Skeletal muscle satellite cell (primary cell): ENCODE results near the gene KDM2B.

Source experiments
- H3K27me3 ChIP-seq: 2 replicates; pipeline ENCODE4 v1.7.0; 2013; ENCODE audit warnings: low read length; ENCODE audit not compliant: control insufficient read depth, insufficient read depth
- H3K36me3 ChIP-seq: 2 replicates; pipeline ENCODE4 v1.7.0; 2013; ENCODE audit warnings: mild to moderate bottlenecking, control low read depth, low read length; ENCODE audit not compliant: insufficient read depth
- H3K4me1 ChIP-seq: 2 replicates; pipeline ENCODE4 v1.7.0; 2013; ENCODE audit warnings: low read length; ENCODE audit not compliant: control insufficient read depth, insufficient read depth
- H3K4me2 ChIP-seq: 2 replicates; pipeline ENCODE4 v1.7.0; 2013; ENCODE audit warnings: mild to moderate bottlenecking, low read length
- H3K4me3 ChIP-seq: 2 replicates; pipeline ENCODE4 v1.7.0; 2013; ENCODE audit warnings: low read length
- H3K9ac ChIP-seq: 2 replicates; pipeline ENCODE4 v1.7.0; 2013; ENCODE audit warnings: mild to moderate bottlenecking, low read depth, low read length, moderate library complexity
- H3K9me3 ChIP-seq: replicated peaks from 2 replicates; pipeline ENCODE4 v1.7.0; 2013; ENCODE audit warnings: mild to moderate bottlenecking, control low read depth, low read length

KDM2B gene

GRCh38 chr12:121507245-121507644 lies 73.6 kb downstream of the KDM2B start:
- peaks cover 2% of the 10 kb centered on the region for H3K36me3 ChIP-seq
- H3K27me3 ChIP-seq: no peaks in the 10 kb centered on the region

GRCh38 chr12:121505513-121505912 lies 75.3 kb downstream of the KDM2B start:
- H3K9ac ChIP-seq: no peak overlapping the region
- H3K36me3 ChIP-seq: peaks cover 2% of the 10 kb centered on the region
- H3K27me3 ChIP-seq: no peaks in the 10 kb centered on the region
- H3K4me3 ChIP-seq: no peak overlapping the region
- H3K4me2 ChIP-seq: no peak overlapping the region
- H3K4me1 ChIP-seq: no peaks in the 10 kb centered on the region
- no peaks in the 10 kb centered on the region for H3K9me3 ChIP-seq

More at GRCh38 chr12:121507245-121507644, 73.6 kb downstream of the KDM2B start:
- Histone ChIP-seq H3K4me2 (no peak overlapping the region), H3K9me3 (no peaks in the 10 kb centered on the region), H3K4me3 (no peak overlapping the region), H3K9ac (no peak overlapping the region), H3K4me1 (no peaks in the 10 kb centered on the region)

DNA sequence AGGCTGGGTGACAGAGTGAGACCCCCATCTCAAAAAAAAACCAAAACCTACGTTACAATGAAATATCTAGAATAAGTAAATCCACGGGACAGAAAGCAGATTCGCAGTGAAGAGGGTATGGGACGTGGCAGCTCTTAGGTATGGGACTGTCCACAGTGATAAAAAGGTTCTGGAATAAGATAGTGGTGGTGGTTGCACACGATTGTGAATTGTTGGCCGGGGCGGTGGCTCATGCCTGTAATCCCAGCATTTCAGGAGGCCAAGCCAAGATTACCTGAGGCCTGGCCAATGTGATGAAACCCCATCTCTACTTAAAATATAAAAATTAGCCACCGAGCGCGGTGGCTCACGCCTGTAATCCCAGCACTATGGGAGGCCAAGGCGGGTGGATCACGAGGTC lies 76.3 kb downstream of the KDM2B start:
- no peaks in the 10 kb centered on the region for H3K9me3 ChIP-seq
- no peak overlapping the region for H3K9ac ChIP-seq
- H3K4me1 ChIP-seq: peaks cover 4% of the 10 kb centered on the region
- no peak overlapping the region for H3K4me3 ChIP-seq
- no peak overlapping the region for H3K4me2 ChIP-seq
- peaks cover 2% of the 10 kb centered on the region for H3K36me3 ChIP-seq
- no peaks in the 10 kb centered on the region for H3K27me3 ChIP-seq

DNA sequence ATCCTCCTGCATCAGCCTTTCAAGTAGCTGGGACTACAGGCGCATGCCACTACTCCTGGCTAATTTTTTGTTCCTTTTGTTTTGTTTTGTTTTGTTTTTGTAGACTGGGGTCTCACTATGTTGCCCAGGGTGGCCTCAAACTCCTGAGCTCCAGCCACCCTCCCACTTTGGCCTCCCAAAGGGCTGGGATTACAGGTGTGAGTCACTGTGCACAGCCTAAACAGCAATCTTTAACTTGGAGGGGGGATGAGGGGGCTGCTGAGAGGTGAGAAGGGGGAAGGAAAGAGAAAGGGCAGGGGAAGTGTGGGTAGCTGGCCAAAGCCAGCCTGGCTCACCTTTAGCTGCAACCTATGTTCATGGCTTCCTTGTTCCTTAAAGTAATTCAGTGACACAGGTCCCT lies 77.4 kb downstream of the KDM2B start:
- Histone ChIP-seq H3K36me3 (no peaks in the 10 kb centered on the region), H3K4me2 (no peak overlapping the region), H3K4me3 (no peak overlapping the region), H3K27me3 (no peaks in the 10 kb centered on the region), H3K9ac (no peak overlapping the region), H3K4me1 (peaks cover 4% of the 10 kb centered on the region), H3K9me3 (no peaks in the 10 kb centered on the region)

- H3K4me2 ChIP-seq: no peak overlapping the region
- no peak overlapping the region for H3K4me3 ChIP-seq
- H3K36me3 ChIP-seq: no peaks in the 10 kb centered on the region
- H3K9me3 ChIP-seq: no peaks in the 10 kb centered on the region
- H3K27me3 ChIP-seq: no peaks in the 10 kb centered on the region
- H3K9ac ChIP-seq: no peak overlapping the region
- peaks cover 4% of the 10 kb centered on the region for H3K4me1 ChIP-seq
Measured at GRCh38 chr12:121501946-121502345, 78.9 kb downstream of the KDM2B start.

- H3K27me3 ChIP-seq: no peaks in the 10 kb centered on the region
- peaks cover 4% of the 10 kb centered on the region for H3K4me1 ChIP-seq
- no peaks in the 10 kb centered on the region for H3K36me3 ChIP-seq
- H3K4me2 ChIP-seq: peak overlapping the region; percentile 70
- peak overlapping the region; percentile 45 for H3K9ac ChIP-seq
- H3K9me3 ChIP-seq: no peaks in the 10 kb centered on the region
- H3K4me3 ChIP-seq: no peak overlapping the region
Measured at GRCh38 chr12:121499929-121500793, 80.7 kb downstream of the KDM2B start.

- Histone ChIP-seq H3K27me3 (no peaks in the 10 kb centered on the region), H3K9me3 (no peaks in the 10 kb centered on the region), H3K4me3 (no peak overlapping the region), H3K4me1 (peaks cover 4% of the 10 kb centered on the region), H3K9ac (no peak overlapping the region), H3K4me2 (no peak overlapping the region), H3K36me3 (no peaks in the 10 kb centered on the region)
Measured at GRCh38 chr12:121495746-121496145, 85.1 kb downstream of the KDM2B start.

GRCh38 chr12:121494093-121494787 lies 86.6 kb downstream of the KDM2B start:
- H3K4me1 ChIP-seq: no peaks in the 10 kb centered on the region
- H3K4me2 ChIP-seq: no peak overlapping the region
- peaks cover 3% of the 10 kb centered on the region for H3K36me3 ChIP-seq
- no peaks in the 10 kb centered on the region for H3K9me3 ChIP-seq
- H3K4me3 ChIP-seq: no peak overlapping the region
- H3K9ac ChIP-seq: no peak overlapping the region
- no peaks in the 10 kb centered on the region for H3K27me3 ChIP-seq

DNA sequence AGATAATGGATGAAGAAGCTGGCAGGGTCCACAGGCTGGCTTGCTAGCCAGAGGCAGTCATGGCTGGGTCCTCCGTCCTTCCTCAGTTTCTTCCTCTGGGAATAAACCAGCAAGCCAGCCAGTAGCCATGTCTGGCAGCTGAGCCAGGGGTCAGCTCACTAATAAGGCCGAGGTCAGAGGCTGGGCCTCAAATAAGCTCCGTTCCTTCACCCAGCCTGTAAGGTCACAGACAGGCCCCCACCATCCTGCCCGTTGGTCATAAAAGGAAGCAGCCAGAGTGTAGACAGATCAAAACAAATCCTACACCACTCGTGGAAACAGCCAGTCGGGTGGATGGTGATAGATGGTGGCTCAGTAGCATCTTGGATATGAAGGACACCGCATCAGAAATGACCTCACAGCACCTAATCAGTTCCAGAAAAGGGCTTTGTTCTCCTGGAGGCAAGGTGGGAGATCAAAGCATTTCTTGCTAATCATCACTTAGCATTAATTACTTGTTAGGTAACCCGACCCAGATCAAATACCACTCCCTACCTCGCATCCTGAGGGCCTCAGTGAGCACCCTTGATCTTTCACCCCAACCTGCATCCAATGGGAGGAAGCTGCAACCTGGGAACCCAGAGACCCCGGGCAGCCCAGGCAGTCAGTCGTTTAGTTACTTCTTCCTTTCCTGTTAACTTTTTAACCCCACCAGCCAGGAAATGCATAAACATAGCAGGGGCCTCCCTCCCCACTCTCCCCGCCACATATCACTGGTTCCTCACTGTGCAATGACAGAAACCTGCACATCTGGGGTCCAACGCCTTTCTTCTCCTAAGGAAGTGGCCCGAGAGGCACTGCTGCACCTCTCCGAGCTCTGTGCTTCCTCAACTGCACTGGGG lies 90.2 kb downstream of the KDM2B start:
- H3K4me2 ChIP-seq: no peak overlapping the region
- no peak overlapping the region for H3K9ac ChIP-seq

DNA sequence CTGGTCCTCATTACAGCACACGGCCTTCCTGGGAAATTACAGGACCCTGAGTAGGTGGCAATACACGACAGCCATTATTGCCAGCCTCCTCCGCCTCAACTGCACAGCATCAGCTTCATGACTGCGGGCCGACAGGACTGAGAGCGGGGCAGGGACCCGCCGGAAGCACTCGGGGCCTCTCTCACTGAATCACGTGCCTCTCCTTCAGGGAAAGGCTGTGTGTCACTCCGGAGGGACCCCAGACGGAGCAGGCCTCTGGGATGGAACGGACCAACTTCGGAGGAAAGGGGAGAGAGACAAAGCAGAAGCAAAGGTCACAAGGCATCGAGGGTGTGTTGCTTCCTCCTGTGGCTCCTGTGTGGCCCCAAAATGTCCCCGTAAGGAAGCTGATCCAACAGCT lies 90.9 kb downstream of the KDM2B start:
- no peaks in the 10 kb centered on the region for H3K9me3 ChIP-seq

More for the DNA sequence above, 90.2 kb downstream of the KDM2B start:
- Histone ChIP-seq H3K9me3 (no peaks in the 10 kb centered on the region), H3K36me3 (peaks cover 3% of the 10 kb centered on the region), H3K4me3 (no peak overlapping the region), H3K27me3 (no peaks in the 10 kb centered on the region), H3K4me1 (no peaks in the 10 kb centered on the region)

GRCh38 chr12:121484967-121485366 lies 95.9 kb downstream of the KDM2B start:
- Histone ChIP-seq H3K4me2 (no peak overlapping the region), H3K9me3 (no peaks in the 10 kb centered on the region), H3K9ac (no peak overlapping the region), H3K36me3 (peaks cover 2% of the 10 kb centered on the region), H3K4me1 (no peaks in the 10 kb centered on the region), H3K27me3 (no peaks in the 10 kb centered on the region), H3K4me3 (no peak overlapping the region)

More for the DNA sequence above, 90.9 kb downstream of the KDM2B start:
- Histone ChIP-seq H3K4me3 (no peak overlapping the region), H3K9ac (no peak overlapping the region), H3K4me2 (no peak overlapping the region), H3K27me3 (no peaks in the 10 kb centered on the region), H3K4me1 (no peaks in the 10 kb centered on the region), H3K36me3 (peaks cover 3% of the 10 kb centered on the region)
